ENCODE data around the gene THSD4. TPM values are rescaled to one million over a fixed set of nuclear protein-coding genes. Genes with fewer than 3 reads are reported as not detected.
A peak's percentile ranks its signal among the peaks of the same experiment; 100 is the strongest.

Gene THSD4
- total RNA-seq, 6 experiments from 2014 or later = 5.2 to 21.8 (median 13.7) TPM

DNA sequence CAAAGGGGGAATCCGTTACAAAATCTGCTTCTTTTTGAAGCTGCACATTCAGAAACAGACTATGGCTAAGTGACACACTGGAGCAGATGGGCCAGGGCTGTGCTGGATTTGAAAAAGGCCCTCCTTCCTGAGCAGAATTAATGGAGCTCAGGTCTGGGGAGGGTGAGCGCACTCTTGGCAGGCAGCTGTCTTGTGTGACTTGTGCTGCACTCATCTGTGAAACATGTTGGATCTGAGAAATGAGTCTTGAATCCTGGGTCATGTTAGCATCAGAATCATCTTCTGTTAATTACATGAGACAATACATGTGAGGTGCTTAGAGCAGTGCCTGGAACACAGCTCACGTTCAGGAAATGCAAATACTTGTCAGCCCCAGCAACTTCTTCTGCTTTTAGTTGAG, 219.6 kb downstream of the THSD4 start:
- peaks cover 0 to 7% (median under 1%) of the 10 kb centered on the region in 4 donors for H3K4me1 ChIP-seq
- intact Hi-C loops (cut with DNase I) = no loop called here
- no peak overlapping the region for H3K4me3 ChIP-seq
- H3K36me3 ChIP-seq = no peaks in the 10 kb centered on the region
- H3K27me3 ChIP-seq = no peaks in the 10 kb centered on the region
- H3K27ac ChIP-seq = no peak overlapping the region
- WGBS (ENCODE audit: insufficient coverage, low coverage, low lambda C conversion rate, missing lambda C conversion rate) = 100% methylated on average over 1 of the region's 3 CpGs
- no peak for ATAC-seq
- no peaks in the 10 kb centered on the region for H3K9me3 ChIP-seq
- DNase-seq = no peak
- TF ChIP-seq, protein P1, sequence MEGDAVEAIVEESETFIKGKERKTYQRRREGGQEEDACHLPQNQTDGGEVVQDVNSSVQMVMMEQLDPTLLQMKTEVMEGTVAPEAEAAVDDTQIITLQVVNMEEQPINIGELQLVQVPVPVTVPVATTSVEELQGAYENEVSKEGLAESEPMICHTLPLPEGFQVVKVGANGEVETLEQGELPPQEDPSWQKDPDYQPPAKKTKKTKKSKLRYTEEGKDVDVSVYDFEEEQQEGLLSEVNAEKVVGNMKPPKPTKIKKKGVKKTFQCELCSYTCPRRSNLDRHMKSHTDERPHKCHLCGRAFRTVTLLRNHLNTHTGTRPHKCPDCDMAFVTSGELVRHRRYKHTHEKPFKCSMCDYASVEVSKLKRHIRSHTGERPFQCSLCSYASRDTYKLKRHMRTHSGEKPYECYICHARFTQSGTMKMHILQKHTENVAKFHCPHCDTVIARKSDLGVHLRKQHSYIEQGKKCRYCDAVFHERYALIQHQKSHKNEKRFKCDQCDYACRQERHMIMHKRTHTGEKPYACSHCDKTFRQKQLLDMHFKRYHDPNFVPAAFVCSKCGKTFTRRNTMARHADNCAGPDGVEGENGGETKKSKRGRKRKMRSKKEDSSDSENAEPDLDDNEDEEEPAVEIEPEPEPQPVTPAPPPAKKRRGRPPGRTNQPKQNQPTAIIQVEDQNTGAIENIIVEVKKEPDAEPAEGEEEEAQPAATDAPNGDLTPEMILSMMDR (IDR thresholded peaks at IDR 0.05) = no peak
- TF ChIP-seq POLR2A (IDR thresholded peaks at IDR 0.05) = no peak

DNA sequence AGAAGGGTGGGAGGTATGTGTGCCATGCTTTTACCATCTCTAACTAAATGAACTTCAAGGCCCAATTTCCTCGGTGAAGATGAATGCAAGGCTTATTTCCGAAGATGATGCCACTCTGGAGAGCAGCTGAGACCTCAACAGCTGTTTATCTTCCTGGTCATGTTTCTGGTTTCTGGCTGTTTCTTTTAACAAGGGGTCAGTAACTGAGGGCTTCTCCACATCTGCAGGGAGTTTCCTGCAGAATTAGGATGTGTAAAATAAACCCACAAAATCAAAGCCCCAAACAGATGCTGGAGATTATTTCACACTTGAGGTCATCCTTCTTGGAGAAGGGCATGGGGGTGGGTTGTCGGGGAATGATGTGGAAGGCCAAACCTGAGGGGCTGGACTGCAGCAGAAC, 220.3 kb downstream of the THSD4 start:
- Histone ChIP-seq H3K4me1 (peaks cover 0 to 3% (median 0%) of the 10 kb centered on the region in 4 donors), H3K4me3 (no peak overlapping the region), H3K9me3 (no peaks in the 10 kb centered on the region), H3K27me3 (no peaks in the 10 kb centered on the region), H3K27ac (no peak overlapping the region), H3K36me3 (no peaks in the 10 kb centered on the region)
- DNase-seq (no peak), ATAC-seq (no peak)
- 80% methylated on average over 2 of the region's 3 CpGs for WGBS (ENCODE audit: insufficient coverage, low coverage, low lambda C conversion rate, missing lambda C conversion rate)
- intact Hi-C loops (cut with DNase I) = no loop called here
- TF ChIP-seq, protein P1 (IDR thresholded peaks at IDR 0.05) = no peak
- no peak for TF ChIP-seq POLR2A (IDR thresholded peaks at IDR 0.05)

GRCh38 chr15:71336671-71337070, 221.4 kb downstream of the THSD4 start:
- H3K9me3 ChIP-seq = no peaks in the 10 kb centered on the region
- 83% methylated on average over 3 of the region's 3 CpGs for WGBS (ENCODE audit: insufficient coverage, low coverage, low lambda C conversion rate, missing lambda C conversion rate)
- no peak overlapping the region for H3K27ac ChIP-seq
- ATAC-seq = no peak
- no peak overlapping the region for H3K4me3 ChIP-seq
- intact Hi-C loops (cut with DNase I) = no loop called here
- DNase-seq = no peak
- no peaks in the 10 kb centered on the region for H3K36me3 ChIP-seq
- H3K27me3 ChIP-seq = no peaks in the 10 kb centered on the region
- H3K4me1 ChIP-seq = no peaks in the 10 kb centered on the region
- TF ChIP-seq POLR2A (IDR thresholded peaks at IDR 0.05) = no peak
- TF ChIP-seq, protein P1 (IDR thresholded peaks at IDR 0.05) = no peak

DNA sequence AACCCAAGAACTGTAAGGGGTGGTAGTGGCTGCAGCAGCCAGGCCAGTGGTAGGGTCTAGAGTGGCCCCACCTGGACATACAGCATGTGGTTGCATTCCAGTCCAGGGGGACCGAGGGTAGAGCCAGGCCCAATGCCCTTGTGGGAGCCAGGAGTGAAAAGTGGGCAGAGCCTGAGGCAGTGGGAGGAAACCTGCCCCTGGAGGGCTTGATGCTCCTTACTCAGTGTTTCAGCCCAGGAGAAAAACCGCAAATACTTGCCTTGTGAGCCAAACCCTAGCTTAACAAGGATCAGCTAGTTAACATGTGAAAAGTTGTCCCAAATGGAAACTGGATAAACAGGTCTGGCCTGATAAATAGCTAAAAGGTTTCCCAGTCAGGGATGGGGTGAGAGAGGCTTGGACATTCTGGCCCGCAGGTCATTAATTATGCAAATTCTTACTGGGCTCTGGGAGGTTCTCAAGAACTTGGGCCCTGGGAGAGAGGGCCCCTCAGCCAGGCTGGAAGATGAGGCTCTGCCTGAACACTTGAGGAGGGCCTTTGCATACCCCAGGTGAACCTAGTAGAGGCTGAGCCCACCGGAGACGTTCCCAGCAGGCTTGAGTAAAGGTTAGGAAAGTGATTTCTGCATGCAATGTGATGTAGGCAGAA, 222.1 kb downstream of the THSD4 start:
- TF ChIP-seq POLR2A (IDR thresholded peaks at IDR 0.05) = no peak
- TF ChIP-seq, protein P1 (IDR thresholded peaks at IDR 0.05) = no peak
- WGBS (ENCODE audit: insufficient coverage, low coverage, low lambda C conversion rate, missing lambda C conversion rate) = no CpG with 5 or more reads among the region's 5 CpGs
- DNase-seq (no peak), ATAC-seq (peak in 1 of 4 donors; percentile 40)
- intact Hi-C loops (cut with DNase I) = no loop called here
- no peaks in the 10 kb centered on the region for H3K36me3 ChIP-seq
- no peaks in the 10 kb centered on the region for H3K4me1 ChIP-seq
- H3K4me3 ChIP-seq = no peak overlapping the region
- H3K27ac ChIP-seq = no peak overlapping the region
- H3K9me3 ChIP-seq = no peaks in the 10 kb centered on the region
- no peaks in the 10 kb centered on the region for H3K27me3 ChIP-seq
